Putamen (tissue), 1 donor: ENCODE results near the gene NDRG2.
"Not testable (repeated sequence)": the region's sequence is repeated elsewhere in the genome, so short reads cannot be mapped to it uniquely, and the experiment has no call there.

Experiments
- DNase-seq: peaks from one replicate; pipeline ENCODE4 v3.0.0-alpha.2; 2016; ENCODE audit warnings: low spot score

Gene NDRG2

DNA sequence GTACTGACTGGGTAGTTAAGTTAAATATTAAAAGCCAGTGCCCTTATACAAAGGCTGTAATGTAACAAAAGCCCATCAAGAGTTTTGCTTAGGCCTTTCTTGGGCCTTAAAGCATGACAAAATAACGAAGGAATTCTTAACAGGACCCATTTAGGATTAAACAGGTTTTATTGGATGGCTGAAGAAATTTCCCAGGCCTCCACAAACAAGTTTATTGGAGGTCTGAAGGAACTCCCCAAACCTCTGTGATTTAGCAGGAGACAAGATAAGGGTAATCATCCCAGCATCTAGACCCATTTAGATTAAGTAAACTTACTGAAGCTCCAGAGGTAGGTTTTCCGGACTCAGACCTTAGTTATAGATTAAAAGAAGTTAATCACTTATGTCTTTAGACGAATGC lies 15.1 kb downstream of the NDRG2 start:
- not testable (repeated sequence) for DNase-seq

DNA sequence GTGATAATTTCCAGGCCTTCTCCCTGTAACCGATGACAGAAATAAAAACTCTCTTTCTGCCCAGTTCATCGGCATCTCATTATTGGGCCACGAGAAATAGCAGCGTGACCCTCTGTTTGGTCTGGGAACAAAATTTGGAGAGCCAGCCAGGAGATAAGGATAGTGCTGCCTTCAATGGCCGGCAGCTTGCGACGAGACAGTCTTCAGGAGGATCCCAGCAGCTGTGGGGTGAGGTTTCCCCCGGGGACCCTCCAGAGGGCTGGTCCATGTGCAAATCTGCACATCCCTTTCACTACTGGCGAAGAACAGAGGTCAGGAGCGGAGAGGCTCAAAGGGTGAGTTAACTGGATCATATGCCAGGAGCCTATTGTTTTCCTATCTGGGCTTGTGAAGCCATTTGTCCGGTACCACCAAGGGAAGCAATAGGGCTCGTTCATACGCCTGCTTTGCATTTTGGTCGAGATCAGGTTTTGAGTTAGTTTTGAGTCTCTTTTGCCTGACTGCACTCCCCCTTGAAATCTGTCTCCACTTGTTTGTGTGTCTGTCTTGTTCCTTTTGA lies 21.0 kb downstream of the NDRG2 start:
- DNase-seq: no peak

DNA sequence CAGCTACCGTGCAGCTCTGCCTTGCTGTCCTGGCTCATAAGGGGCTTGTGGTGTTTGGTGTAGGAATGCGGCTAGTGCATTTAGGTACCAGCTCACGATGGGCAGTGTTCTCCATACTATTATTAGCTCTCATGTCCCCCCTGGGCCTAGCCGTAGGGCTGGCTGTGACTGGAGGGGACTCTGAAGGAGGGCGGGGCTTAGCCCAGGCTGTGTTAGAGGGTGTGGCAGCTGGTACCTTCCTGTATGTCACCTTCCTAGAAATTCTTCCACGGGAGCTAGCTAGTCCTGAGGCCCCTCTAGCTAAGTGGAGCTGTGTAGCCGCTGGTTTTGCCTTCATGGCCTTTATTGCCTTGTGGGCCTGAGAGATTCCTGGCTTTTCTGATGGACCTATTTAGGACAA lies 23.6 kb downstream of the NDRG2 start:
- no peak for DNase-seq

DNA sequence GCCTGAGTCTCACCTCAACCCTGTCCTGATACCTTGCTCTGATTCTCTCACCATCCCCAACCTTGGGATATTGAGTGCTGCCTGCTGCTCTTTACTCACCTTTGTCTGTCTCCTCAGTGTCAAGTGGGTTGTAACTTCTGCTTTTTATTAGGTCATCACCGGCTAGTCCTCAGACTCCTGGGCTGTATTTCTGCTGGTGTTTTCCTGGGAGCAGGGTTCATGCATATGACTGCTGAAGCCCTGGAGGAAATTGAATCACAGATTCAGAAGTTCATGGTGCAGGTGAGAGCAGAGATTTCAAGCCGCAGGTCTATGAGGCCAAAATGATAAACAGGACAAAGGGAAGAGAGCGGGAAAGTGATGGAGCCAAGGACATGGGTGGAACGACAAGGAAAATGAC lies 25.3 kb downstream of the NDRG2 start:
- DNase-seq: no peak

DNA sequence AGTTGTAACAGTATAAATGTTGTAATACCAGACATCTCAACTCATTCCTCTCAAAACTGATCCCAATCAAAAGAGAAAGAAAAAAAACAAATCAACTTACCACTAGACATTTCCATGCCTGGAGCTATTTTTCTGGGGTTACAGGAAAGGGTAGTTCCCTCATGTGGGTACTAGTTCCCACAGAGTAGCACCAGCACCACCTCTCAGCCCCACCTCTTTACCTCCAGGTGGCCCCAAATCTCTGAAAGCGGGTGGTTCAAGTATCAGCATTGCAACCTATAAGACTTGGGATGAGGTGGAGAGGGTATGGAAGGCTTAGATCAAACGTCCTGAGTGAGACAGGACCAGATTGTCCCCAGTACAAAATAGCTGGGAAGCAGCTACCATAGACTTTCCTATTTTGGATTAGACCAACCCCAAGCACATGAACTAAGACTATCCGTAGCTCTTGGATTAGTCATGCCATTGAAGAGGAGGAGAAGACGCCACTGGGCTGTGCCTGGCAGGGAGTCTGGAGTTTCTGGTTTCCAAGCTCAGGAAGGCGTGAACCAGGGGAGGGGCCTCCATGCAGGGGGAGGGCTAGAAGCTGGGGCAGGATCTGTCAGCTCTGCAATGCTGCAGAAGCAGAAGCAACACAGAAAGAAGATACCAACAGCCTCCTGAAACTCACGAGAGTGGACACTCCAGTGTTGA lies 26.0 kb downstream of the NDRG2 start, which contains the start of gene SLC39A2:
TSS of gene SLC39A2 (plus strand) at position 620 of the 693 bp plus-strand sequence. CDS start 154 bp downstream, outside the sequence.
- no peak for DNase-seq

DNA sequence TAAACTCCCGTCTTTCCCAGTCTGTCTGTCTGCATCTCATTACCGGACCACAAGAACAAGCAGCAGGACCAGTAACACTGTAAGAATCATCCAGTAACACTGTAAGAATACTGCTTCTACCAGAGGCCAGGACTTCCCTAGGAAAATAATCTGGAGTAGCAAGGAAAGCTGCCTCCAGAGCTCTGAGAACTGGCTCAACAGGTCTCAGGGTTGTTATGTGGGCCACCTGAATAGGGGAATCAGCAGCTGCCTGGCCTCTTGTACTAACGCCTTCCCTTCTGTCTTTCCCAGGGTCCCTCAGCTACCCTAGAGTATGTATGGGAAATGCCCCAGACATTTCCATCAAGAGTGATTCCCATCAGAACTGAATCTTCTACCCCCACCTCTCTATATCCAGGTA lies 26.7 kb downstream of the NDRG2 start:
- no peak for DNase-seq

DNA sequence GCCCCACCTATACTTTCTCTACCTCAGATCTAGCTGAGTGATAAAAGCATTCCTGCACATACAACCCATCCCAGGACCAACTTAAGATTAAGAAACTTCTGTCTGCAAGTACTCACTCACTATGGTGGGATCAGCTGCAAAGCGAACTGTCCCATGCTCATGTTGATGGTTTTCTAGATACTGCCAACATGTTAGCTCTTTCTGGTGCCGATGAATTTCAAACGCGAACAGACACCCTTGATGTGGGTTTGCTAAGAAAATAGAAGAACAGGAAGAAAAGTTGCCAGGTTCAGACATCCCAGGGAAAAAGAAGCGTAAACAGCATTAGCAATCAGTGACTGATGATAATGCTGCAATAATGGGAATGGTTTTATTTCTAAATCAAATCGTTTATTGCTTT lies 27.3 kb downstream of the NDRG2 start:
- no peak for DNase-seq

DNA sequence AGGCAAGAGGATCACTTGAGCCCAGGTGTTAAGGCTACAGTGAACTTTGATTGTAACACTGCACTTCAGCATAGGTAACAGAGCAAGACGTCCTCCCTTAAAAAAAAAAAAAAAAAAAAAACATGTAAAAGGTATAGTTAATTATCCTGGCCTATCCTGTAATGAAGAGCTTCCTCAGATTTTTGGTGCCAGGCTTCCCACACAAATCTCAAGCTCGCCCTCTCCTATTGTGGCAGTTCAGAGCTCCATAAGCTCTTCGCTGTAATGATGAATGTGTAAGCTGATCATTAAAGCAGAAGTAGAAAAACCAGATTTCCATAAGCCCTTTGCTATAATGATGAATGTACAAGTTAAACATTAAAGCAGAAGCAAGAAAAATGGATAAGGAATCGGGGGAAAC lies 27.7 kb downstream of the NDRG2 start:
- no peak for DNase-seq

DNA sequence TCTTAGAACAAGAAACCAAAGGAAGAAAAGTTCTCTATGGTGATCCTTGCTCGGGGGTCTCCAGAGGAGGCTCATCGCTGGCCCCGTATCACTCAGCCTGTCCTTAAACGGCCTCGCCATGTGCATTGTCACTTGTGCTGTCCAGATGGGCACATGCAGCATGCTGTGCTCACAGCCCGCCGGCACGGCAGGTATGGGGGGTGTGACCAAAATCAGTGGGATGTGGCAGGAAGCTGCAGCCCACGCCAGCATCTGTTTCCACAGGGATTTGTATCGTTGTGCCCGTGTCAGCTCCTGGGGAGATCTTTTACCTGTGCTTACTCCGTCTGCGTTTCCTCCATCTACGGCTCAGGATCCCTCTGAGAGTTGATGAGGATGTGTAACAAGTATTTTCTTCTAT lies 28.3 kb downstream of the NDRG2 start:
- DNase-seq: no peak

DNA sequence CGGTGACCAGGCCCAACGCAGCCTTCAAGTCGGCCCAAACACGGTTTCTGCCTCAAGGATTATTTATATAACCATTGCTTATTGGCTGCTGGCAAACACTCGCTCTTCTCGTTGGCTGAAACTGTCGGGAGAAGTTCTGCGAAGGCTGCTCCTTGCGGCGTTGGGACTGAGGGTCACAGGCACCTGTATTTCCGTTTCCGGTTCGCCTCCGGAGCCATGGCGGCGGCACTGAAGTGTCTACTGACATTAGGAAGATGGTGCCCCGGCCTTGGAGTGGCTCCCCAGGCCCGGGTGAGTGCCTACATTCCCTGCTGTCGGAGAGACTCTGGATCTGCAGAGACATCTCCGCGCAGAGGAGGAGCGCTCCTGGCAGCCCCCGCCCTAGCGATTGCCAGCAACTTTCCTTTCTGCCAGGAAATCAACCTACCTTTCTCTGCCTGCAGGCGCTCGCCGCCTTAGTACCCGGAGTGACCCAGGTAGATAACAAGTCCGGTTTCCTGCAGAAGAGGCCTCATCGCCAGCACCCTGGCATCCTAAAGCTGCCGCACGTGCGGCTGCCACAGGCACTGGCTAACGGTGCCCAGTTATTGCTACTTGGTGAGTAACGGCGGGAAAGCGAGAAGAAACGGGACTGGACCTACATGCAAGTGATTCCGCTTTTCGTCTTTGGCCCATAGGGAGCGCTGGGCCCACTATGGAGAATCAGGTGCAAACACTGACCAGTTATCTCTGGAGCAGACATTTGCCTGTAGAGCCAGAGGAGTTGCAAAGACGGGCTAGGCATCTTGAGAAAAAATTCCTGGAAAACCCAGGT lies 34.9 kb downstream of the NDRG2 start, which contains the start of gene METTL17:
TSS of gene METTL17 (plus strand) at position 194 of the 814 bp plus-strand sequence. CDS start at position 217, 23 bp downstream.
- DNase-seq: peak; percentile 96

DNA sequence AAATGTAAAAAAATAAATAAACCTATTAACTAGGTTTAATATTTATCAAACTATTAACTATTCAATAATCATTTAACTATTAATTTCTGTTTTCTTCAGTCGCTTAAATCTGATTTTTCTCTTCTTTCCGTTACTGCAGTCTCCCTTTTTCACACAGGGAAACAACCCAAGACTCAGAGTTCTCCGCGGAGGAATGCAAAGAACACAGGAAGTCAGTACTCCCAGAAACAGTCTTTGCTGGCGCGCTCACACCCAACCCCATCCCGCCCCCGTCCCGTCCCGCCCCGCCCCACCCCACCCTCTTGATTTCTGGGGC lies 35.4 kb downstream of the NDRG2 start:
- no peak for DNase-seq

DNA sequence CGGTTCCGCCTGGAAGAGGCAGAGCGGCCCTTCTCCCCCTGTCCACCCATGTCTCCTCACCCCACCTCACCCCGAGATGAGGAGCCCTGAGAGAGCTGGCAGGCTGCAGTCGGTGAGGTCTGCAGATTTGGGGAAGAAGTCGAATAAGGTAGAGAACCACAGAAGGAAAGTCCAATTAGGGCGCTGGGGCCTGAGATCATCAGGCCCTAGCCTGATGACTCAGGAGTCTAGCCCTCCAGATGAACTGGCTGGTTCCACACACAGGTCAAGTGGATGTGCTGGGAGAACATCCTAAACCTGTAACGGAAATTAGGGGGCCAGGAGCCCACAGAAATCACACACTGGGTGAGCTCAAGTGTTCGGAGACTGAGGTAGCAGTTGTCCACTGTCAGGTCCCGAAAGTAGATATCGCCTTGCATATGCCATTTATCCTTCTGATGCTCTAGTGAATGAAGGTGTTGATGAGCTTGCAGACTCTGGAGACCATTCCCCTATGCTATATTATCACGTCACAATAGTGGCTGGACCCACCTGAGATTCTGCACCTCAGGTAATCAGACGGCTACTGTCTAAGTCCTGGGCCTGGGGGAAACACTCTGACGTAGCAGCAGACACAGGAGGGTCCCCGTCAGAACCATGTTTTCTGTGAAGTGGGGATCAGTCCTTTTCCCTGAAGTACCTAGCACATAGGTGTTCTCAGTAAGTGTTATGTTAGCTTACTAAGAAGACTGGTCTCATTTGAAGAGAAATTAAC lies 36.0 kb downstream of the NDRG2 start:
- DNase-seq: no peak

DNA sequence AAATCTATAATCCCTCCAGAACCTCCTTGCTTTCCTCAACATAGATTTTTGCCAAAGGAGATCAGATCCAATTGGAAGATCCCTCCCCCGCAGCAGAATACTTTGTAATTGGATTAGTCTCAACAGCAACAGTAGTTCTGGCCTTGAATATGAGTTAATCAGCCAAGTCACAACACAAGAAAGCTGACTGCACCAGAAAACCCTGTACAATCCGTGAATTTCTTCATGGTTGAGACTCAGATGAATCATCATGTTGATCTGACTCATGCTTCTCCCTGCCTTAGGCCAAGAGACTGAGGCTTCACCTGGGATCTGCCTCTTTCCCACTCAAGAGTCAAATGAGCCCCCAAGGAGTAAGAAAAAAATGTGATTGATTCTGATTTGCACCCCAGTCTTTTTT lies 38.0 kb downstream of the NDRG2 start:
- DNase-seq: no peak

DNA sequence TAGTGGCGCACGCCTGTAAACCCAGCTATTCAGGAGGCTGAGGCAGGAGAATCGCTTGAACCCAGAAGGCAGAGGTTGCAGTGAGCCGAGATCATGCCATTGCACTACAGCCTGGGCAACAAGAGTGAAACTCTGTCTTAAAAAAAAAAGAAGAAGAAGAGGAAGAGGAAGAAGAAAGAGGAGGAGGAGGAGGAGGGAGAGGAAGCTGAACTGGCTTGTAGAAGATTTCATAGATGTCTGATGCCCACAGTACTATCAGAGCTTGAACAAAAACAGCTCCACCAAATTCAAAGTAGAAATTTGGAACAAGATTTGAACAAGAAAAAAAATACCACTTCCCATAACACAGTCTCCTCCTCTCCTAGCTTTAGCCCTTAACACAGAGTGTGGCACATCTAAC lies 39.2 kb downstream of the NDRG2 start:
- DNase-seq: not testable (repeated sequence)

DNA sequence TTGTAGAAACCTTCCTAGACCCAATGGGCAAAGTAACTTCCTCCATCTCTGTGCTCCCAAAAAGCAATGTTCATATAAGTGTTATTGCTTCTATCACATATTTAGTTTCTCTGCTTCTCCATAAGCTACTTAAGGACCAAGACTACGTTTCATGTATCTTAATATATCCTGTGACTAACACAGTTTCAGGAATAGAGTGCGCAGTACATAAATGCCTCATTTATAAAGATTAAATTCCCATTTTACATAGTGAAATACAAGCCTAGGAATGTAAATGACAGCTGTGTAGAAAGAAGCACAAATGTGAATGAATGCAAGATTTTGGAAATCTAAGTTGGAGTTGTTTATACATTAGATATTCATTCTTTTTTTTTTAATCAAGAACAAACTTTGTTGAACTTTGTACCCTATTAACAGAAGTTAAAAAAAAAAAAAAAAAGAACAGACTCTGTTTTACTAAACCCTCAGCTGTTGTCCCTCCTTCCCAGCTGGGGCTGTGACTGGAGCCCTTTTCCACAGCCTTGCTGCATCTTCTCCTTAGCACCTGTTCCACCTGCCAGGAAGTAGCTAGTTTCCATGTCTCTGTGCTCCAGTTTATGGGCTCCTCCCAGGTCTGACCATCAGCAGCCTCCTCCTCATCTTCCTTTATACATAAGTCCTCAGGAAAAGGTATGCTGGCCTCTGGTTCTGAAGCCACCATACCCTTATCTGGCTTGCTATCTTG lies 42.1 kb downstream of the NDRG2 start:
- DNase-seq: no peak

DNA sequence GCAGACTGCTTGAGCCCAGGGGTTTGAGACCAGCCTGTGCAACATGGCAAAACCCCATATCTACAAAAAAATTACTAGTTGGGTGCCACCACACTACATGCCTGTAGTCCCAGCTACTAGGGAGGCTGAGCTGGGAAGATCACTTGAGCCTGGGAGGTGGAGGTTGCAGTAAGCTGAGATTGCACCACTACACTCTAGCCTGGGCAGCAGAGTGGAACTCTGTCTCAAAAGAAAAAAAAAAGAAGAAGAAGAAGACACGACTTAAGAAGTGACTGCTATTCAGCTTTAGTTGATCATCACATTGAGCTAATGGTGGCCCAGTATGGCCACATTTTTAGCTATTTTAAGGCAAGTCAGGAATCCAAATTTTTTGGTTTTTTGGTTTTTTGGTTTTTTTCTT lies 44.0 kb downstream of the NDRG2 start:
- DNase-seq: no peak

DNA sequence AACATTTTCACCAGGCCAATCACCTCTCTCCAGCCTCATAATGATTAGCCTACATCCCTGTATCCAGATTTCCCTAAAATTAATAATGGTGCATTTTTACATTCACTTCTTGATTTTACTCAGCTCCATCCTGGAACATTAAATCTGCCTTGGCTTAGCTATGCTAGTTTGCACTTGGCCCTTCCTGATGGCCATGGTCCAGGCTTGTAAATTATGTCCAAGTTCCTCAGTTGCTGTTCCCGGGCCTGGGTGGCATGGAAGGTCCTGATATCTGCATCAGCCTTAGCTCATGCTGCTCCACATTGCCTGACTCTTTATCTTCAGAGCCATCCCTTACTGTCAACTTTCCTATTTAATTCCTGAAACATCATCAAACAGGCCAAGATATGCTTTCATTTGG lies 46.2 kb downstream of the NDRG2 start:
- no peak for DNase-seq

DNA sequence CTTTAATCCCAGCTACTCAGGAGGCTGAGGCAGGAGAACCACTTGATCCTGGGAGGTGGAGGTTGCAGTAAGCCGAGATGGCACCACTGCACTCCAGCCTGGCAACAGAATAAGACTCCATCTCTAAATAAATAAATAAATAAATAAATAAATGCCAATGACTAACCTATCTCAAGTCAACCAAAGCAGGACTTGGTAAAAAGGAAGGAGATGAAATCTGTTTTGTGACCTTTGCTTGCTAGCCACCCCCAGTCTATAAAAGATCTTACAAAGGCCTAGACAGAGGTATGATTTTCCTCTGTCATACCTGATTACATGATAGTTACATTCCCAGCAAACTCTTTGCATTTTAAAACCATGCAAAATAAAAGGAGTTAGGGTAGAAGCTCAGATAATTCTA lies 48.6 kb downstream of the NDRG2 start:
- DNase-seq: no peak

DNA sequence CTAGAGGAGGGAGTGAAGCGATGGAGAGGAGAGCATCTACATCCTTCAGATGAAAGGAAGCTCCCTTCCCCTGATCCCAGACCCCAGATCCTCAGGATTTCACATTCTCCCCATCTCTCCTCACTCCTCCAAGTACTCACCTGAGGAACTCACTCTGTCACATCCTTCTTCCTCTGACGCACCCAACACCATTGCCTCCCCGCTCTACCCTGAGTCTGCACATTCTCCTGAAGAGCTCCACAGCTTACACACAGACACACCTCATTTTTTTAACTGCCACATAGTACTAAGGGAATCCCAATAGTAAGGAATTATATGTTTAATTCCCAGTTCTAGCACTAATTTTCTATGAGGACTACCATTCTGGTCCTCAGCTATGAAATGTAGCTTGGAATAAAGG lies 51.4 kb downstream of the NDRG2 start:
- DNase-seq: no peak

DNA sequence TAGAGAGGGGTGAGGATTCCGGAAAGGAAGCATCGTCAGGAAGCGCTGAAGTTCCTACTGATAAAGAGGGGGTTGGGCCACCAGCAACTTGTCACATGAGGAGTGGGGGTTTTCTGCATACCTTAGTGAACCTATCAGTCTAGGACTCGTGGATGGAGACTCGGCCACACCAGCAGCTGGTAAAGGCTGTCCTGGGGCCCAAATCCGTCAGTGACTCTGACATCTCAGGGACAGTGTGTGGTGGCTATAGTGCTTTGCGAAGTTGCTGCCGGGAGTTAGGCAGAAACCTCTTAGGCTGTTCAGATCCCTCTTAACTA lies 53.2 kb downstream of the NDRG2 start:
- DNase-seq: no peak

DNA sequence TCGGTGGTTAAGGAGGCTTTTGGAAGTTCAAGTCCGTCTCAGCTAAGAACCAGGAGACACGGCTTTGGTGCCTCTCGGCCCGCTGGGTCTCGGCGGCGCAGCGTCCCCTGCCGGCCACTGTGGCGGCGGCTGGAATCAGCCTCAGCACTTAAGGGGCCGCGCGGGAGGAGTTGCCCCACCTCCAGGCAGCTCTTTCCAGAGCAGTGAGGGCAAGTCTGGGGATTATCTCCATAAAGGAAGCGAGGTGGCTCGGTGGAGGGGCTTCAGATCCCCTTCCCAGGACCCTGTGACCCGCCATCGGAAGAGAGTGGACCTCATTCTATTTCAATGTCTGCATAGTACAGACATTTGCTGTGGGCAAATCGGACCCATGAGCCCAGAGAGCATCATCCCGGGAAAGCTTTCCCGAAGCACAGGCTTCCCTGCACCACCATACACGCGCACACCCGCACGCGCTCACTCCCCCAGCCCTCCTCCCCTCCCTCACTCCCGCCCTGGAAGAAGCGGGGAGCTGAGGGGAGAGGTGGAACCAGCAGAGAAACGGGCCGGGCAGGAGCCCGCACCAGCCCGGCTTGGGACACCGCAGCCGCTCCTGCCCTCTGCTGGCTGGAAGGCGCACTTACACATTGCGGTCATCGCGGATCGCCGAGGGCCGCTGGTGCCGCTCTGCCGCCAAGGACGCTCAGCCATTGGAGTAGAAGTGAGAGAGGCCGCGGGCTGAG lies 53.7 kb downstream of the NDRG2 start:
- DNase-seq: peak; percentile 80

DNA sequence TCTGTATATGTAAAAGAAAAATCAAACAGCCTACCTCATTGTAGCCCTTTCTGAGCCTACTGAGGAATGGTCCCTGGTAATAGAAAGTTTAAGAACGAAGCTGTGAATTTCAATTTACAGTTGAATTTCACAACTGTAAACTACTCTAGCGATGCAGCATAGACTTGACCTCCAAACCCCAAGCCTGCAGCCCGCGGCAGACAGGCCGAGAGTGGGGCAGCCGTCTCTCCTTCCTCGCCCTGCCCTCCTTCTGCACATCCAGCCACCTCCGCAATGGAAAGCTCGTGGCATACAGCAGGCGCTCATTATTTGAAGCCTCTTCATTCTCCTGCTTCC lies 54.2 kb downstream of the NDRG2 start:
- DNase-seq: no peak
